Smooth muscle cell (in vitro differentiated cells): ENCODE results near the gene FADS1. TPM values are rescaled to one million over a fixed set of nuclear protein-coding genes. Genes with fewer than 3 reads are reported as not detected.

Source experiments
- DNase-seq: peaks from one replicate; lab custom pipeline; 2025; ENCODE audit not compliant: unreplicated experiment; lab: John Stamatoyannopoulos, UW
- H2AFZ ChIP-seq: fragments of 200-600 bp; sonication (generic); 2 replicates; pipeline ENCODE4 v1.6.0; 2016; ENCODE audit warnings: antibody characterized with exemption, low read depth, mild to moderate bottlenecking
- H3F3A ChIP-seq: fragments of 200-600 bp; sonication (generic); 2 replicates; pipeline ENCODE4 v1.6.0; 2017; ENCODE audit warnings: antibody characterized with exemption, low read depth
- H3K27ac ChIP-seq: fragments of 200-600 bp; sonication (generic); 2 replicates; pipeline ENCODE4 v1.5.1; 2016; ENCODE audit warnings: low read depth, mild to moderate bottlenecking
- H3K27me3 ChIP-seq: fragments of 200-600 bp; sonication (generic); 2 replicates; pipeline ENCODE4 v1.6.1; 2016; ENCODE audit warnings: low read depth, mild to moderate bottlenecking
- H3K36me3 ChIP-seq: fragments of 200-600 bp; sonication (generic); 2 replicates; pipeline ENCODE4 v1.5.1; 2016; ENCODE audit warnings: low read depth
- H3K4me1 ChIP-seq: fragments of 200-600 bp; sonication (generic); 2 replicates; pipeline ENCODE4 v1.5.1; 2016; ENCODE audit warnings: low read depth
- H3K4me2 ChIP-seq: fragments of 200-600 bp; sonication (generic); 2 replicates; pipeline ENCODE4 v1.6.0; 2016; ENCODE audit warnings: mild to moderate bottlenecking
- H3K4me3 ChIP-seq: fragments of 200-600 bp; sonication (generic); 2 replicates; pipeline ENCODE4 v1.5.1; 2016; ENCODE audit warnings: mild to moderate bottlenecking
- H3K79me2 ChIP-seq: fragments of 200-600 bp; sonication (generic); 2 replicates; pipeline ENCODE4 v1.6.0; 2016; ENCODE audit warnings: low read depth, mild to moderate bottlenecking
- H3K9ac ChIP-seq: fragments of 200-600 bp; sonication (generic); 2 replicates; pipeline ENCODE4 v1.6.0; 2016; ENCODE audit warnings: low read depth
- H3K9me3 ChIP-seq: fragments of 200-600 bp; sonication (generic); replicated peaks from 2 replicates; pipeline ENCODE4 v1.5.1; 2016; ENCODE audit warnings: low read depth
- H4K20me1 ChIP-seq: fragments of 200-600 bp; sonication (generic); 2 replicates; pipeline ENCODE4 v1.6.0; 2016; ENCODE audit warnings: low read depth
- CTCF ChIP-seq: fragments of 200-600 bp; sonication (generic); IDR thresholded peaks from 2 replicates; pipeline ENCODE4 v1.5.1; 2017; ENCODE audit warnings: borderline replicate concordance, mild to moderate bottlenecking, antibody characterized with exemption; ENCODE audit not compliant: insufficient read depth, poor library complexity, severe bottlenecking
- WGBS: methylation state at CpG from one replicate; pipeline ENCODE4 v1.1.7; 2016; ENCODE audit warnings: low lambda C conversion rate; 5-methylcytosine and 5-hydroxymethylcytosine counted together
- polyA plus RNA-seq: library from polyadenylated mRNA; unstranded; fragments of >200 nt; fragmentation: Nextera tagmentation; extraction: Ambion mirVana; gene quantifications from 2 replicates; pipeline ENCODE4 v1.2.1, GENCODE V29; 2016
- total RNA-seq: library from RNA; depleted of rRNA; stranded (reverse); fragments of >200 nt; gene quantifications from 2 replicates; pipeline ENCODE4 v1.2.3, GENCODE V29; 2014

Gene FADS1
- total and polyA plus RNA-seq, 2 experiments from 2014 or later: 122 to 266 TPM

DNA sequence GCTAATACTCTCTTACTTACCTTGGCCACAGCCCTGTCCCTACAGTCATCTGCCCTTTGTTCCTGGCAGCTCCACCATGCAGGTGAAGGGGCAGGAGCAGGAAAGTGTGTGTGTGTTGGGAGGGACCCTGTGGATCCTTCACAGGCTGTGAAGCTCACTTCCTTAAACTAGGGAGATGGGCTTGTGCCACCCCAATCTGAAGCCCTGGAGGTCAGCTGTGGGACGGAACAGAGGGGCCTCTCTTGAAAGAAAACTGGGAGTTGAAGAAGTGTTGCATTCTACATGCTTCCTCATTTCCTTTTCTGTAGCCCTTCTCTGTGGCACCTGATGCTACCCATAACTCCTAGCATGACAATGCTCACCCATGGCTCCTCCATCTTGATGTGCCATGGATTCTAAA lies 11.7 kb downstream of the FADS1 start:
- Histone ChIP-seq H3F3A (peaks cover 29% of the 10 kb centered on the region), H3K9ac (no peak overlapping the region), H3K27me3 (no peaks in the 10 kb centered on the region), H3K9me3 (no peaks in the 10 kb centered on the region), H2AFZ (no peak overlapping the region), H3K4me3 (no peak overlapping the region), H3K36me3 (no peaks in the 10 kb centered on the region), H3K79me2 (no peaks in the 10 kb centered on the region), H3K4me2 (no peak overlapping the region), H3K4me1 (no peaks in the 10 kb centered on the region), H3K27ac (no peak overlapping the region), H4K20me1 (no peaks in the 10 kb centered on the region)
- 92% methylated on average over 1 of the region's 1 CpG for WGBS
- no peak for DNase-seq
- TF ChIP-seq CTCF: no peak

DNA sequence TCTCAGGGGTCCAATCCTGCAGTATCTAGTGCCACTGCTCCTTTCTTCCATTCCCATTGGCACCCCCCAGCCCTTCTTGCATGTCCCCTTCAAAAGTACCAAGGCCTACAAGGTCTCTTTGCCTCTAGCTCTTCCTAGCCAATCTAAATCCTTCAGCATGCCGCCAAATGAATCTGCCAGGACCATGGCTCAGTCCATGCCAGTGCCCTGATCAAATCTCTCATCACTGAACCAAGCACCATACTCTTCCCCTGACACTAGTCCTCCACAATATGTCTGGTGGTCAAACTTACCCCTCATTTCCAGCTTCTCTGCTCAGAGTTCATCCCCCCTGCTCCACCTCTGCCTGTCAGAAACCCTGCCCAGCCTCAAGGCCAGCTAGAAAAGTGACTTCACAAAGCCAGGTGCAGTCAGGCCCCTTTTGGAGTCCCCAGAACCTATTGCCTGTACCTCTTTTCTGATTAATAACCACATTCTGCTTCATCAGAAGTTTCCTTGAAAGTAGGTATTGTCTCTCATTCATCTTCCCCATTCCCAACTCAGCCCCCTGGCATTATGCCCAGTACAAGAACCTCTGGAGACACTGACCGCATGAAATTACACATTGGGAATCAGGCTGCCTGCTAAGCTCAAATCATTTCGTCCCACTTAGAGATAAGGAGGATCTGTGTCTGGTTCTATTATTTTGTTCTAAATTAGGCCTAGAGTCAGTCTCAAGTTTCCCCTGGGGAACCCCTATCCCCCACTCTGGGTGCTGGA lies 12.7 kb downstream of the FADS1 start:
- H3F3A ChIP-seq: peaks cover 37% of the 10 kb centered on the region
- TF ChIP-seq CTCF: no peak
- no peaks in the 10 kb centered on the region for H3K9me3 ChIP-seq
- H3K4me2 ChIP-seq: no peak overlapping the region
- no peak overlapping the region for H3K4me3 ChIP-seq
- WGBS: 92% methylated on average over 3 of the region's 3 CpGs
- H3K27me3 ChIP-seq: no peaks in the 10 kb centered on the region
- H3K36me3 ChIP-seq: no peaks in the 10 kb centered on the region
- no peaks in the 10 kb centered on the region for H3K4me1 ChIP-seq
- H2AFZ ChIP-seq: no peak overlapping the region
- DNase-seq: no peak
- no peak overlapping the region for H3K9ac ChIP-seq
- no peaks in the 10 kb centered on the region for H4K20me1 ChIP-seq
- H3K79me2 ChIP-seq: no peaks in the 10 kb centered on the region
- H3K27ac ChIP-seq: no peak overlapping the region

DNA sequence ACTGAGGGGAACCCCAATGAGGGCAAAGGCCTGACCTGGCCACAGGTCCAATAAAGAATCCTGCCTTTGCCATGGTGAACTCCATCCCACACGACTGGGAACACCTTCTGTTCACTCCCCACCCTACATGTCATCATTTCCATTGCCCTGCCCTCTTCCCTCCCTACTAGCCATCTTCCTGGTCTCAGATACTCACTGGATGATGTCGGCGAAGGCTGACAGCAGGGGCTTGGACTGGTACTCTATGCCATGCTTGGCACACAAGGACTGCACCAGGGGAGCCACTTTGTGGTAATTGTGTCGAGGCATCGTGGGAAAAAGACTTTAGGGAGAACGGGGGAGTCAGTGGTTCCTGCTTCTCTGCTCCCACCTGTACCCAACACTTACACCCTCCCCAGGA lies 14.2 kb downstream of the FADS1 start:
- no peak overlapping the region for H3K27ac ChIP-seq
- WGBS: 98% methylated on average over 6 of the region's 6 CpGs

More for the DNA sequence above, 14.2 kb downstream of the FADS1 start:
- no peak overlapping the region for H3K4me3 ChIP-seq
- H3K27me3 ChIP-seq: no peaks in the 10 kb centered on the region
- no peak overlapping the region for H3K9ac ChIP-seq
- DNase-seq: no peak
- H2AFZ ChIP-seq: no peak overlapping the region
- H3K9me3 ChIP-seq: no peaks in the 10 kb centered on the region
- no peak overlapping the region for H3K4me2 ChIP-seq
- TF ChIP-seq CTCF: no peak
- H4K20me1 ChIP-seq: no peaks in the 10 kb centered on the region
- H3K79me2 ChIP-seq: no peaks in the 10 kb centered on the region
- no peaks in the 10 kb centered on the region for H3K36me3 ChIP-seq
- H3K4me1 ChIP-seq: no peaks in the 10 kb centered on the region
- peaks cover 38% of the 10 kb centered on the region for H3F3A ChIP-seq
